BE2C (cell line): Measurements from ENCODE around the gene GPR35.
A peak's percentile ranks its signal among the peaks of the same experiment; 100 is the strongest.

Experiments used
- DNase-seq: peaks from one replicate; pipeline ENCODE4 v3.0.0-alpha.2; 2020
- H3K27me3 ChIP-seq: fragments of 250-450 bp; sonication (Bioruptor Pico); 2 replicates; pipeline ENCODE4 v1.5.1; 2020; ENCODE audit warnings: mild to moderate bottlenecking
- H3K36me3 ChIP-seq: fragments of 250-450 bp; sonication (Bioruptor Pico); 2 replicates; pipeline ENCODE4 v1.5.1; 2020; ENCODE audit warnings: mild to moderate bottlenecking
- H3K4me1 ChIP-seq: fragments of 250-450 bp; sonication (Bioruptor Pico); 2 replicates; pipeline ENCODE4 v1.5.1; 2020
- H3K4me3 ChIP-seq: 2 replicates; pipeline ENCODE4 v1.5.1; 2011; ENCODE audit warnings: low read depth, low read length
- H3K9me3 ChIP-seq: fragments of 250-450 bp; sonication (Bioruptor Pico); 2 replicates; pipeline ENCODE4 v1.5.1; 2020
- TF ChIP-seq, protein P1 (sequence below): IDR thresholded peaks from 2 replicates; pipeline ENCODE4 v1.5.1; 2012; ENCODE audit warnings: mild to moderate bottlenecking, low read depth, low read length

The GPR35 gene

GRCh38 chr2:240583774-240584173, 41.5 kb upstream of the GPR35 start:
- Histone ChIP-seq H3K9me3 (no peaks in the 10 kb centered on the region), H3K36me3 (peaks cover 2% of the 10 kb centered on the region; the same call in 1 of the 2 replicates), H3K27me3 (no peaks in the 10 kb centered on the region), H3K4me3 (no peak overlapping the region), H3K4me1 (no peaks in the 10 kb centered on the region)
- DNase-seq, result no peak
- TF ChIP-seq, protein P1, sequence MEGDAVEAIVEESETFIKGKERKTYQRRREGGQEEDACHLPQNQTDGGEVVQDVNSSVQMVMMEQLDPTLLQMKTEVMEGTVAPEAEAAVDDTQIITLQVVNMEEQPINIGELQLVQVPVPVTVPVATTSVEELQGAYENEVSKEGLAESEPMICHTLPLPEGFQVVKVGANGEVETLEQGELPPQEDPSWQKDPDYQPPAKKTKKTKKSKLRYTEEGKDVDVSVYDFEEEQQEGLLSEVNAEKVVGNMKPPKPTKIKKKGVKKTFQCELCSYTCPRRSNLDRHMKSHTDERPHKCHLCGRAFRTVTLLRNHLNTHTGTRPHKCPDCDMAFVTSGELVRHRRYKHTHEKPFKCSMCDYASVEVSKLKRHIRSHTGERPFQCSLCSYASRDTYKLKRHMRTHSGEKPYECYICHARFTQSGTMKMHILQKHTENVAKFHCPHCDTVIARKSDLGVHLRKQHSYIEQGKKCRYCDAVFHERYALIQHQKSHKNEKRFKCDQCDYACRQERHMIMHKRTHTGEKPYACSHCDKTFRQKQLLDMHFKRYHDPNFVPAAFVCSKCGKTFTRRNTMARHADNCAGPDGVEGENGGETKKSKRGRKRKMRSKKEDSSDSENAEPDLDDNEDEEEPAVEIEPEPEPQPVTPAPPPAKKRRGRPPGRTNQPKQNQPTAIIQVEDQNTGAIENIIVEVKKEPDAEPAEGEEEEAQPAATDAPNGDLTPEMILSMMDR, result no peak

- no peaks in the 10 kb centered on the region for H3K27me3 ChIP-seq
- no peaks in the 10 kb centered on the region for H3K4me1 ChIP-seq
- no peak for DNase-seq
- no peaks in the 10 kb centered on the region for H3K36me3 ChIP-seq
- no peak overlapping the region for H3K4me3 ChIP-seq
- TF ChIP-seq, protein P1, result no peak
- no peaks in the 10 kb centered on the region for H3K9me3 ChIP-seq
Observed at GRCh38 chr2:240584486-240585031, 40.7 kb upstream of the GPR35 start.

DNA sequence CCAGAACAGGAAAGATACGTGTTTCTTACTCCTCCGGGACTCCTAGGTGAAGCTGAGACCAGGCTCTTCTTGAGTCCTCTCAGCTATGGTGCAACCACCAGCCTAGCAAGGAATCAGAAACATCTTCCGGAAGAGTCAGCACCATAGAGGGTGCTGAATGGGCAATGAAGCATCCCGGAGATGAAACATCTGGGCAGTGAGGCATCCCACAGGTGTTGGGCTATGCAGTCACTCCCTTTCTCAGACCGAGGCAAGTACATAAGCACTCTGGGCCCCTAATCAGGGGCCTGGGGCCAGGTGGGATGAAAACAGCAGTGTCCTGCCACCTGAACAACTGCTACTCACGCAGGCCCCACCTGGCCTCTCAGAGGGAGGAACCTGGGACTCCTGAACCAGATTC, 40.2 kb upstream of the GPR35 start:
- TF ChIP-seq, protein P1, result no peak
- H3K27me3 ChIP-seq, result no peaks in the 10 kb centered on the region
- no peaks in the 10 kb centered on the region for H3K4me1 ChIP-seq
- no peak for DNase-seq
- H3K36me3 ChIP-seq, result no peaks in the 10 kb centered on the region
- H3K4me3 ChIP-seq, result peak overlapping the region; percentile 99
- no peaks in the 10 kb centered on the region for H3K9me3 ChIP-seq

DNA sequence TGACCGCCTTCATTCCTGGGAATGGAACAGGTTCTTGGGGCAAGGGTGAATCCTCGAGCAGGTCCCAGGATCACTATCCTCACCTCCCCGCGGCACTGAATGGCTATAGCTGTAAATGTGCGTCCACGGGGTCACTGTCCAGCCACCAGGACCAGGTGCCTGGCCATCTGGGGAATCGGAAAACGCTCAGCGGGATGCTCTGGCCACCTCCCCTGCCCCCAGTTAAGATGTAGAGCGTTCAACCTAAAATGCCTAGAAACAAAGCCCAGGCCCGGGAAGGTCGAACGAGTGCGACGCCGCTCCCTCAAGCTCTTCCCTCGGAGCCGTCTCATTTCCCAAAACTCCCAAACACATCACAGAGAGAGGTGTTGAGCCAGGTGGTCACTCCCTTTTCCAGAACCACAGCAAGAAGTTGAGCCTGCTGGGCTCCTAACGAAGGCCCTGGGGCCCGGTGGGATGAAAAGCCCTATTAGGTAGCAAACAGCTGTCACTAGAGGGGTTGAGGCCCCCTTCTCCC, 39.5 kb upstream of the GPR35 start:
- TF ChIP-seq, protein P1, result no peak
- H3K4me1 ChIP-seq, result no peaks in the 10 kb centered on the region
- H3K36me3 ChIP-seq, result no peaks in the 10 kb centered on the region
- no peaks in the 10 kb centered on the region for H3K27me3 ChIP-seq
- no peak for DNase-seq
- no peaks in the 10 kb centered on the region for H3K9me3 ChIP-seq
- H3K4me3 ChIP-seq, result peak overlapping the region; percentile 99

DNA sequence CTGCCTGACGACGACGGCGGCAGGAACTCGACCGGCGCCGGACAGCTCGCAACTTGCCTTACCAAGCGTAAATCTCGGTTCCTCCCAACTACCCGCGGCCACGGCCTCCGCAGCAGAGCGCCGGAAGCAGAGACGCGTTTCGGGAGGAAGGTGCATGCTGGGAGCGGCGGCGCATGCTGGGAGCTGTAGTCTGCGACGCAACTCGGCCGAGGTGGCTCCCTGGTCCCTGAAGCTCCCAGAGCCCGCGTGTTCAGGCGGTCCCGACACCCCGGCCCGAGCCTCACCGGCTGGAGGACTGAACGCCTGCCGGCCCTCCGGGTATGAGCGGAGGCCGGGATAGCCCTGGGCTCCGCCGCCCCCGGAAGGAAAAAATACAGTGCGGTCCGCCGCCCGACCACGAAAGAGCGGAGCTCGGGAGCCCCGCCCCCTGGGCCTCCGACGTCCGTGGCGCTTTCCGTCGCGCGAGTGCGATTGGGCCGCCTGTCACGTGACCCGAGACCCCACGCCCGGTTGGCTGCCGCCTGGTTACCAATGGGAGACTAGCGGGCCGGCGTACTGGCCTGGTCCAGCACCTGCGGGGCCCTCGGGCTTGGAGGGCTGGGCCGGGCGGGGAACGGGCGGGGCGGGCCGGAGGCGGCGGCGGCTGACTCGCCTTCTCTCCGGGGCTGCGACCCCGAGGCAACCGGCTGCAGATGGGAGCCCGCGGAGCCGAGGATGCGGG, 38.9 kb upstream of the GPR35 start, which contains the start of gene CAPN10:
CAPN10 (plus strand) TSS at position 537 of the 721 bp plus-strand sequence; CDS start at position 715, 178 bp downstream.
- no peaks in the 10 kb centered on the region for H3K4me1 ChIP-seq
- DNase-seq, result peak; percentile 99
- H3K9me3 ChIP-seq, result no peaks in the 10 kb centered on the region
- H3K4me3 ChIP-seq, result peak within 1 kb of the TSS; percentile 99
- no peaks in the 10 kb centered on the region for H3K27me3 ChIP-seq
- TF ChIP-seq, protein P1, result no peak
- H3K36me3 ChIP-seq, result no peaks in the 10 kb centered on the region
